Prostate gland (tissue), 2 donors: Measurements from ENCODE around the gene CPNE4.

Source experiments
- CTCF ChIP-seq, 4 experiments: fragments of 200-600 bp in 2 of 4; fragments of 450-650 bp in 2 of 4; sonication (generic) in 2 of 4; IDR thresholded peaks; 1 replicate in 3 of 4; 2 replicates in 1 of 4; pipeline ENCODE4 v1.5.1; 2016 to 2019; ENCODE audit warnings: antibody characterized with exemption in 4 of 4, mild to moderate bottlenecking in 2 of 4, moderate library complexity in 2 of 4
- POLR2A ChIP-seq: fragments of 450-650 bp; IDR thresholded peaks from one replicate; pipeline ENCODE4 v1.6.1; 2016; ENCODE audit warnings: antibody characterized with exemption, mild to moderate bottlenecking

- TF ChIP-seq CTCF (IDR thresholded peaks at IDR 0.05), result no peak
- no peak for TF ChIP-seq POLR2A
Measured at GRCh38 chr3:131551761-131552160, 483.1 kb downstream of the CPNE4 start.
